Measurements from ENCODE around the gene MAP2.
A peak's percentile ranks its signal among the peaks of the same experiment; 100 is the strongest.

The MAP2 gene

GRCh38 chr2:209600341-209601171, 176.7 kb downstream of the MAP2 start:
- no peaks in the 10 kb centered on the region for H3K9me3 ChIP-seq (ENCODE audit: control insufficient read depth, low read length)
- no peaks in the 10 kb centered on the region for H3K36me3 ChIP-seq (ENCODE audit: control insufficient read depth, insufficient read depth, low read length, severe bottlenecking)
- no peak for DNase-seq (ENCODE audit: low read depth)
- H3K4me1 ChIP-seq (ENCODE audit: control insufficient read depth, insufficient read depth, low read length), result no peaks in the 10 kb centered on the region
- no peak overlapping the region for H3K4me3 ChIP-seq (ENCODE audit: low read length)
- no peaks in the 10 kb centered on the region for H3K27me3 ChIP-seq (replicated peaks; ENCODE audit: control insufficient read depth, insufficient read depth, low read length)
- no peak overlapping the region for H3K9ac ChIP-seq (ENCODE audit: low read length)

GRCh38 chr2:209601497-209601896, 177.7 kb downstream of the MAP2 start:
- DNase-seq (ENCODE audit: low read depth), result no peak
- Histone ChIP-seq H3K4me3 (ENCODE audit: low read length) (no peak overlapping the region), H3K9me3 (ENCODE audit: control insufficient read depth, low read length) (no peaks in the 10 kb centered on the region), H3K4me1 (ENCODE audit: control insufficient read depth, insufficient read depth, low read length) (no peaks in the 10 kb centered on the region), H3K9ac (ENCODE audit: low read length) (no peak overlapping the region), H3K27me3 (replicated peaks; ENCODE audit: control insufficient read depth, insufficient read depth, low read length) (no peaks in the 10 kb centered on the region), H3K36me3 (ENCODE audit: control insufficient read depth, insufficient read depth, low read length, severe bottlenecking) (no peaks in the 10 kb centered on the region)

GRCh38 chr2:209602259-209602658, 178.4 kb downstream of the MAP2 start:
- Histone ChIP-seq H3K4me1 (ENCODE audit: control insufficient read depth, insufficient read depth, low read length) (no peaks in the 10 kb centered on the region), H3K4me3 (ENCODE audit: low read length) (no peak overlapping the region), H3K36me3 (ENCODE audit: control insufficient read depth, insufficient read depth, low read length, severe bottlenecking) (no peaks in the 10 kb centered on the region), H3K27me3 (replicated peaks; ENCODE audit: control insufficient read depth, insufficient read depth, low read length) (no peaks in the 10 kb centered on the region), H3K9ac (ENCODE audit: low read length) (no peak overlapping the region), H3K9me3 (ENCODE audit: control insufficient read depth, low read length) (no peaks in the 10 kb centered on the region)
- DNase-seq (ENCODE audit: low read depth), result no peak

- Histone ChIP-seq H3K4me1 (ENCODE audit: control insufficient read depth, insufficient read depth, low read length) (no peaks in the 10 kb centered on the region), H3K27me3 (replicated peaks; ENCODE audit: control insufficient read depth, insufficient read depth, low read length) (no peaks in the 10 kb centered on the region), H3K9ac (ENCODE audit: low read length) (no peak overlapping the region), H3K36me3 (ENCODE audit: control insufficient read depth, insufficient read depth, low read length, severe bottlenecking) (no peaks in the 10 kb centered on the region), H3K4me3 (ENCODE audit: low read length) (no peak overlapping the region), H3K9me3 (ENCODE audit: control insufficient read depth, low read length) (no peaks in the 10 kb centered on the region)
- no peak for DNase-seq (ENCODE audit: low read depth)
Observed at GRCh38 chr2:209609531-209609930, 185.7 kb downstream of the MAP2 start.

- Histone ChIP-seq H3K9me3 (ENCODE audit: control insufficient read depth, low read length) (no peaks in the 10 kb centered on the region), H3K9ac (ENCODE audit: low read length) (no peak overlapping the region), H3K4me3 (ENCODE audit: low read length) (no peak overlapping the region), H3K36me3 (ENCODE audit: control insufficient read depth, insufficient read depth, low read length, severe bottlenecking) (no peaks in the 10 kb centered on the region), H3K27me3 (replicated peaks; ENCODE audit: control insufficient read depth, insufficient read depth, low read length) (no peaks in the 10 kb centered on the region), H3K4me1 (ENCODE audit: control insufficient read depth, insufficient read depth, low read length) (no peaks in the 10 kb centered on the region)
- no peak for DNase-seq (ENCODE audit: low read depth)
Observed at GRCh38 chr2:209610631-209611030, 186.8 kb downstream of the MAP2 start.

GRCh38 chr2:209613649-209614305, 189.9 kb downstream of the MAP2 start:
- no peaks in the 10 kb centered on the region for H3K9me3 ChIP-seq (ENCODE audit: control insufficient read depth, low read length)
- no peaks in the 10 kb centered on the region for H3K36me3 ChIP-seq (ENCODE audit: control insufficient read depth, insufficient read depth, low read length, severe bottlenecking)
- no peak for DNase-seq (ENCODE audit: low read depth)
- no peaks in the 10 kb centered on the region for H3K27me3 ChIP-seq (replicated peaks; ENCODE audit: control insufficient read depth, insufficient read depth, low read length)
- H3K4me1 ChIP-seq (ENCODE audit: control insufficient read depth, insufficient read depth, low read length), result no peaks in the 10 kb centered on the region
- no peak overlapping the region for H3K4me3 ChIP-seq (ENCODE audit: low read length)
- H3K9ac ChIP-seq (ENCODE audit: low read length), result no peak overlapping the region

- Histone ChIP-seq H3K4me1 (ENCODE audit: control insufficient read depth, insufficient read depth, low read length) (no peaks in the 10 kb centered on the region), H3K36me3 (ENCODE audit: control insufficient read depth, insufficient read depth, low read length, severe bottlenecking) (no peaks in the 10 kb centered on the region)
Observed at GRCh38 chr2:209614690-209615369, 191.0 kb downstream of the MAP2 start.

GRCh38 chr2:209619782-209620181, 195.9 kb downstream of the MAP2 start:
- Histone ChIP-seq H3K27me3 (replicated peaks; ENCODE audit: control insufficient read depth, insufficient read depth, low read length) (no peaks in the 10 kb centered on the region), H3K9ac (ENCODE audit: low read length) (no peak overlapping the region), H3K36me3 (ENCODE audit: control insufficient read depth, insufficient read depth, low read length, severe bottlenecking) (no peaks in the 10 kb centered on the region), H3K4me3 (ENCODE audit: low read length) (no peak overlapping the region), H3K4me1 (ENCODE audit: control insufficient read depth, insufficient read depth, low read length) (no peaks in the 10 kb centered on the region), H3K9me3 (ENCODE audit: control insufficient read depth, low read length) (no peaks in the 10 kb centered on the region)
- DNase-seq (ENCODE audit: low read depth), result no peak

More at GRCh38 chr2:209614690-209615369, 191.0 kb downstream of the MAP2 start:
- H3K9ac ChIP-seq (ENCODE audit: low read length), result no peak overlapping the region
- H3K9me3 ChIP-seq (ENCODE audit: control insufficient read depth, low read length), result no peaks in the 10 kb centered on the region
- no peaks in the 10 kb centered on the region for H3K27me3 ChIP-seq (replicated peaks; ENCODE audit: control insufficient read depth, insufficient read depth, low read length)
- H3K4me3 ChIP-seq (ENCODE audit: low read length), result no peak overlapping the region
- no peak for DNase-seq (ENCODE audit: low read depth)

GRCh38 chr2:209624192-209624938, 200.5 kb downstream of the MAP2 start:
- DNase-seq (ENCODE audit: low read depth), result no peak
- Histone ChIP-seq H3K9me3 (ENCODE audit: control insufficient read depth, low read length) (no peaks in the 10 kb centered on the region), H3K4me3 (ENCODE audit: low read length) (no peak overlapping the region), H3K9ac (ENCODE audit: low read length) (no peak overlapping the region), H3K36me3 (ENCODE audit: control insufficient read depth, insufficient read depth, low read length, severe bottlenecking) (no peaks in the 10 kb centered on the region), H3K27me3 (replicated peaks; ENCODE audit: control insufficient read depth, insufficient read depth, low read length) (no peaks in the 10 kb centered on the region), H3K4me1 (ENCODE audit: control insufficient read depth, insufficient read depth, low read length) (peaks cover 2% of the 10 kb centered on the region)

- Histone ChIP-seq H3K4me1 (ENCODE audit: control insufficient read depth, insufficient read depth, low read length) (peaks cover 8% of the 10 kb centered on the region), H3K9ac (ENCODE audit: low read length) (no peak overlapping the region), H3K27me3 (replicated peaks; ENCODE audit: control insufficient read depth, insufficient read depth, low read length) (peaks cover 8% of the 10 kb centered on the region), H3K36me3 (ENCODE audit: control insufficient read depth, insufficient read depth, low read length, severe bottlenecking) (no peaks in the 10 kb centered on the region), H3K4me3 (ENCODE audit: low read length) (no peak overlapping the region), H3K9me3 (ENCODE audit: control insufficient read depth, low read length) (no peaks in the 10 kb centered on the region)
- peak; percentile 75 for DNase-seq (ENCODE audit: low read depth)
Observed at GRCh38 chr2:209629597-209629996, 205.8 kb downstream of the MAP2 start.

- no peak for DNase-seq (ENCODE audit: low read depth)
- no peaks in the 10 kb centered on the region for H3K36me3 ChIP-seq (ENCODE audit: control insufficient read depth, insufficient read depth, low read length, severe bottlenecking)
- peaks cover 8% of the 10 kb centered on the region for H3K27me3 ChIP-seq (replicated peaks; ENCODE audit: control insufficient read depth, insufficient read depth, low read length)
- no peak overlapping the region for H3K9ac ChIP-seq (ENCODE audit: low read length)
- no peak overlapping the region for H3K4me3 ChIP-seq (ENCODE audit: low read length)
- no peaks in the 10 kb centered on the region for H3K9me3 ChIP-seq (ENCODE audit: control insufficient read depth, low read length)
- H3K4me1 ChIP-seq (ENCODE audit: control insufficient read depth, insufficient read depth, low read length), result peaks cover 8% of the 10 kb centered on the region
Observed at GRCh38 chr2:209633911-209634310, 210.1 kb downstream of the MAP2 start.
